HG02973 (cell line): Measurements from ENCODE around the gene HEMK1.
A peak's percentile ranks its signal among the peaks of the same experiment; 100 is the strongest.

ENCODE experiments used
- ATAC-seq: cut with Tn5 transposase; IDR thresholded peaks from one replicate; pipeline ENCODE4 v1.9.1; 2021; ENCODE audit warnings: moderate library complexity; ENCODE audit not compliant: unreplicated experiment

Gene HEMK1

GRCh38 chr3:50612970-50613846, 43.9 kb downstream of the HEMK1 start:
- ATAC-seq, result no peak

- ATAC-seq, result no peak
Measured at GRCh38 chr3:50615190-50615589, 45.9 kb downstream of the HEMK1 start.

- peak; percentile 40 for ATAC-seq
Measured at GRCh38 chr3:50616003-50616769, 46.9 kb downstream of the HEMK1 start.

GRCh38 chr3:50616770-50617095, 47.4 kb downstream of the HEMK1 start:
- ATAC-seq, result peak; percentile 55

GRCh38 chr3:50617096-50617791, 47.9 kb downstream of the HEMK1 start, which contains the start of gene MAPKAPK3:
Gene MAPKAPK3, plus strand, starts transcription at chr3:50617151. Its CDS starts 415 bp downstream, at chr3:50617566.
- ATAC-seq, result peak; percentile 10

GRCh38 chr3:50617911-50618481, 48.7 kb downstream of the HEMK1 start:
- ATAC-seq, result no peak

GRCh38 chr3:50620420-50620819, 51.1 kb downstream of the HEMK1 start:
- ATAC-seq, result no peak

GRCh38 chr3:50620820-50621219, 51.5 kb downstream of the HEMK1 start:
- no peak for ATAC-seq

- no peak for ATAC-seq
Measured at GRCh38 chr3:50622881-50623280, 53.6 kb downstream of the HEMK1 start.

- peak; percentile 48 for ATAC-seq
Measured at GRCh38 chr3:50623840-50624474, 54.6 kb downstream of the HEMK1 start.

- ATAC-seq, result no peak
Measured at GRCh38 chr3:50624634-50625033, 55.3 kb downstream of the HEMK1 start.

- no peak for ATAC-seq
Measured at GRCh38 chr3:50625231-50626182, 56.2 kb downstream of the HEMK1 start.

- no peak for ATAC-seq
Measured at GRCh38 chr3:50626401-50626800, 57.1 kb downstream of the HEMK1 start.

- ATAC-seq, result no peak
Measured at GRCh38 chr3:50627407-50628051, 58.2 kb downstream of the HEMK1 start.

GRCh38 chr3:50628601-50629000, 59.3 kb downstream of the HEMK1 start:
- ATAC-seq, result no peak

- no peak for ATAC-seq
Measured at GRCh38 chr3:50630394-50630793, 61.1 kb downstream of the HEMK1 start.

GRCh38 chr3:50630877-50631276, 61.6 kb downstream of the HEMK1 start:
- ATAC-seq, result no peak

GRCh38 chr3:50632450-50632849, 63.1 kb downstream of the HEMK1 start:
- ATAC-seq, result no peak

GRCh38 chr3:50633230-50633790, 64.0 kb downstream of the HEMK1 start:
- ATAC-seq, result no peak
